Endothelial cell of umbilical vein (primary cell): ENCODE results near the gene VWA5A. TPM values are rescaled to one million over a fixed set of nuclear protein-coding genes. Genes with fewer than 3 reads are reported as not detected.

ENCODE experiments used
- BruUV-seq: library from RNA; stranded (reverse); fragments of 400-500 nt; replicated peaks from 2 replicates; lab custom pipeline; 2021; lab: Mats Ljungman, UMichigan
- CTCF ChIA-PET: fragments of 300-600, 350-600 bp; sonication (Branson Sonifier 250); formaldehyde crosslinking; loops from one replicate; lab custom pipeline; 2021; ENCODE audit warnings: antibody characterized with exemption, inconsistent platforms; lab: Charles Lee
- POLR2A ChIA-PET: fragments of 300-600, 350-600 bp; sonication (Branson Sonifier 250); formaldehyde crosslinking; loops from one replicate; lab custom pipeline; 2021; ENCODE audit warnings: antibody characterized with exemption, inconsistent platforms; lab: Charles Lee
- DNase-seq: peaks from one replicate; pipeline ENCODE4 v3.0.0-alpha.2; 2011; ENCODE audit warnings: low read depth, low spot score
- FAIRE-seq: peaks from 2 replicates; lab custom pipeline; 2011; peaks lifted over from hg19 to GRCh38; lab: Jason Lieb, UNC
- H2AFZ ChIP-seq: 2 replicates; pipeline ENCODE4 v1.6.0; 2012; ENCODE audit warnings: low read depth, low read length, control low read depth, inconsistent platforms
- H3K27ac ChIP-seq: 2 replicates; pipeline ENCODE4 v1.5.1; 2011; ENCODE audit warnings: low read depth, mild to moderate bottlenecking, control low read depth, low read length, moderate library complexity; ENCODE audit not compliant: insufficient read depth
- H3K27me3 ChIP-seq, 2 experiments: 2 replicates each; pipeline versions ENCODE4 v1.6.0 to v1.6.1; 2011; ENCODE audit warnings: low read length in 2 of 2, mixed read lengths in 1 of 2; ENCODE audit not compliant: control insufficient read depth in 2 of 2, insufficient read depth in 2 of 2
- H3K36me3 ChIP-seq, 2 experiments: 2 replicates in 1 of 2; 3 replicates in 1 of 2; pipeline ENCODE4 v1.5.1; 2011; ENCODE audit warnings: low read length in 2 of 2, mild to moderate bottlenecking in 1 of 2, moderate library complexity in 1 of 2; ENCODE audit not compliant: control insufficient read depth in 2 of 2, insufficient read depth in 2 of 2; ENCODE audit errors: extremely low read depth in 1 of 2
- H3K4me1 ChIP-seq: 3 replicates; pipeline ENCODE4 v1.5.1; 2011; ENCODE audit warnings: mild to moderate bottlenecking, low read length; ENCODE audit not compliant: control insufficient read depth, insufficient read depth; ENCODE audit errors: extremely low read depth
- H3K4me2 ChIP-seq: 2 replicates; pipeline ENCODE4 v1.6.1; 2011; ENCODE audit warnings: low read length, control low read depth, mixed read lengths; ENCODE audit not compliant: insufficient read depth
- H3K4me3 ChIP-seq, 3 experiments: fragments of 200-600 bp in 1 of 3; sonication (generic), shearing (Covaris generic) in 1 of 3; replicated peaks in 1 of 3; 2 replicates each; pipeline ENCODE4 v1.5.1; 2011 to 2016; ENCODE audit warnings: control low read depth in 3 of 3, low read length in 3 of 3, mild to moderate bottlenecking in 2 of 3, inconsistent platforms in 1 of 3, low read depth in 1 of 3, moderate library complexity in 1 of 3; ENCODE audit not compliant: insufficient read depth in 1 of 3
- H3K79me2 ChIP-seq: 2 replicates; pipeline ENCODE4 v1.6.0; 2012; ENCODE audit warnings: low read length, inconsistent platforms; ENCODE audit not compliant: control insufficient read depth, insufficient read depth
- H3K9ac ChIP-seq: replicated peaks from 2 replicates; pipeline ENCODE3; 2011; ENCODE audit warnings: low read length, control low read depth; ENCODE audit not compliant: insufficient read depth; ENCODE audit errors: extremely low read depth
- H3K9me1 ChIP-seq: replicated peaks from 3 replicates; pipeline ENCODE4 v1.6.0; 2011; ENCODE audit warnings: mild to moderate bottlenecking, low read length; ENCODE audit not compliant: control insufficient read depth, insufficient read depth; ENCODE audit errors: extremely low read depth
- H3K9me3 ChIP-seq: replicated peaks from 2 replicates; pipeline ENCODE4 v1.5.1; 2012; ENCODE audit warnings: low read length, inconsistent platforms; ENCODE audit not compliant: control insufficient read depth, insufficient read depth
- H4K20me1 ChIP-seq: replicated peaks from 2 replicates; pipeline ENCODE3; 2011; ENCODE audit warnings: mild to moderate bottlenecking, low read length; ENCODE audit not compliant: control insufficient read depth, insufficient read depth; ENCODE audit errors: extremely low read depth
- EZH2 ChIP-seq: IDR thresholded peaks from 2 replicates; pipeline ENCODE4 v1.6.1; 2012; ENCODE audit warnings: borderline replicate concordance, low read depth, mild to moderate bottlenecking, moderate library complexity, low read length, inconsistent platforms; ENCODE audit not compliant: severe bottlenecking
- FOS ChIP-seq: IDR thresholded peaks from 2 replicates; pipeline ENCODE4 v1.6.1; 2011; ENCODE audit warnings: mild to moderate bottlenecking, low read length, moderate library complexity, borderline replicate concordance; ENCODE audit not compliant: insufficient read depth
- GATA2 ChIP-seq: IDR thresholded peaks from 2 replicates; pipeline ENCODE4 v1.7.0; 2011; ENCODE audit warnings: low read depth, mild to moderate bottlenecking, moderate library complexity, mixed read lengths, low read length; ENCODE audit not compliant: insufficient read length, insufficient read depth
- JUN ChIP-seq: IDR thresholded peaks from 2 replicates; pipeline ENCODE4 v1.6.1; 2011; ENCODE audit warnings: borderline replicate concordance, low read depth; ENCODE audit not compliant: insufficient read length, insufficient read depth
- MYC ChIP-seq: IDR thresholded peaks from one replicate; pipeline ENCODE4 v1.6.1; 2011; ENCODE audit warnings: mild to moderate bottlenecking, low read depth, low read length
- POLR2A ChIP-seq: IDR thresholded peaks from 2 replicates; pipeline ENCODE4 v1.6.1; 2012; ENCODE audit warnings: low read depth, mild to moderate bottlenecking, control low read depth, low read length
- POLR2AphosphoS5 ChIP-seq: IDR thresholded peaks from 2 replicates; pipeline ENCODE4 v1.6.1; 2012; ENCODE audit warnings: low read depth, mild to moderate bottlenecking, control low read depth, low read length, moderate library complexity; ENCODE audit not compliant: insufficient read depth
- dilution Hi-C: fragments of 300-500 bp; cut with MboI; formaldehyde crosslinking; loops from one replicate; pipeline ENCODE4 v1.15.0; 2019; ENCODE audit warnings: low sequenced_read_pairs; ENCODE audit not compliant: extremely low pct_ligation_motif_present
- intact Hi-C: fragments of 100-400 bp; cut with micrococcal nuclease; formaldehyde crosslinking; loops from one replicate; pipeline ENCODE4 v1.10.0; 2022
- polyA plus RNA-seq, 4 experiments: library from polyadenylated mRNA; depleted of rRNA in 3 of 4; stranded (reverse) in 3 of 4; unstranded in 1 of 4; fragments of >200 nt; gene quantifications; 2 replicates each; pipeline versions ENCODE4 v1.2.1 to v1.2.3, GENCODE V29; 2011 to 2012; ENCODE audit warnings: missing spikeins in 1 of 4
- total RNA-seq: library from RNA; stranded (reverse); gene quantifications from 2 replicates; pipeline ENCODE4 v1.2.3, GENCODE V29; 2021
- TF ChIP-seq, protein P1 (sequence below): IDR thresholded peaks from 2 replicates; pipeline ENCODE4 v1.6.1; 2011; ENCODE audit not compliant: insufficient read depth, insufficient read length
- TF ChIP-seq, protein P2 (sequence below), 2 donors: IDR thresholded peaks; 1 replicate in 1 of 2; 2 replicates in 1 of 2; pipeline ENCODE4 v1.5.1; 2011; ENCODE audit warnings: low read length in 2 of 2, mild to moderate bottlenecking in 2 of 2, moderate library complexity in 2 of 2, control low read depth in 1 of 2, inconsistent platforms in 1 of 2, low read depth in 1 of 2; ENCODE audit not compliant: insufficient read depth in 1 of 2; ENCODE audit errors: extremely low read depth in 1 of 2

Gene VWA5A
- total and polyA plus RNA-seq, 2 donors (not counting 3 experiments of a cell fraction or from before 2014, with no cell fraction given), result 9.1 to 14.3 TPM

DNA sequence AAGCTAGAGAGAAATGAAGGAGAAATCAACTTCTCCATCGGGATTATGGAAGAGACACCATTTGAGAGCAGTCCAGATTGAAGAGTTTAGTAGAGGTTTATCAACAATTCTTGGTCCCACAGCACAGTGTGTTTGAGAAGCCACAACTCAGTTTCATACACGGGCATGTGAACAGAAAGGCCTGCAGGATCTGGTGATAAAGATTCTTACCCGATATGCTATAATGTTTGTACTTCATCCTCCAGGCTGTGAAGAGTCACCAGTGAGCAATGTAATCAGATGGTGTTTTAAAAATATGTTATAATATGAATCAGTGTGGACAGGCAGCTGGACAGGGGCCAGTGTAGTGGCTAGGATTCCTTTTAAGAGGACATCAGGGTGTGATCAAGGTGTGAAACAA is 29.7 kb upstream of the VWA5A start:
- FAIRE-seq (no peak), DNase-seq (no peak)
- no peak overlapping the region for H3K27ac ChIP-seq
- no peaks in the 10 kb centered on the region for H3K9me1 ChIP-seq
- no peak overlapping the region for H3K9ac ChIP-seq
- no peaks in the 10 kb centered on the region for H4K20me1 ChIP-seq
- BruUV-seq, result no TSS peak
- no peak for TF ChIP-seq JUN
- TF ChIP-seq, protein P1, sequence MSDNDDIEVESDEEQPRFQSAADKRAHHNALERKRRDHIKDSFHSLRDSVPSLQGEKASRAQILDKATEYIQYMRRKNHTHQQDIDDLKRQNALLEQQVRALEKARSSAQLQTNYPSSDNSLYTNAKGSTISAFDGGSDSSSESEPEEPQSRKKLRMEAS, result no peak
- no peak for TF ChIP-seq GATA2
- no peak for TF ChIP-seq POLR2A
- no peak overlapping the region for H3K4me3 ChIP-seq
- dilution Hi-C loops, result no loop called here
- H3K4me2 ChIP-seq, result no peak overlapping the region
- H3K4me1 ChIP-seq, result no peaks in the 10 kb centered on the region
- H3K9me3 ChIP-seq, result no peaks in the 10 kb centered on the region
- no peak overlapping the region for H2AFZ ChIP-seq
- CTCF ChIA-PET, result interaction anchor here (1.0 to 1.1 kb wide), 2 partner anchors 11 to 14 kb away, joined by 3 read pairs; no protein-coding TSS in a partner anchor
- POLR2A ChIA-PET, result no interaction called here
- H3K27me3 ChIP-seq, result peaks cover 4 to 14% of the 10 kb centered on the region in 2 experiments
- H3K36me3 ChIP-seq, result no peaks in the 10 kb centered on the region
- intact Hi-C loops, result no loop called here
- H3K79me2 ChIP-seq, result no peaks in the 10 kb centered on the region

DNA sequence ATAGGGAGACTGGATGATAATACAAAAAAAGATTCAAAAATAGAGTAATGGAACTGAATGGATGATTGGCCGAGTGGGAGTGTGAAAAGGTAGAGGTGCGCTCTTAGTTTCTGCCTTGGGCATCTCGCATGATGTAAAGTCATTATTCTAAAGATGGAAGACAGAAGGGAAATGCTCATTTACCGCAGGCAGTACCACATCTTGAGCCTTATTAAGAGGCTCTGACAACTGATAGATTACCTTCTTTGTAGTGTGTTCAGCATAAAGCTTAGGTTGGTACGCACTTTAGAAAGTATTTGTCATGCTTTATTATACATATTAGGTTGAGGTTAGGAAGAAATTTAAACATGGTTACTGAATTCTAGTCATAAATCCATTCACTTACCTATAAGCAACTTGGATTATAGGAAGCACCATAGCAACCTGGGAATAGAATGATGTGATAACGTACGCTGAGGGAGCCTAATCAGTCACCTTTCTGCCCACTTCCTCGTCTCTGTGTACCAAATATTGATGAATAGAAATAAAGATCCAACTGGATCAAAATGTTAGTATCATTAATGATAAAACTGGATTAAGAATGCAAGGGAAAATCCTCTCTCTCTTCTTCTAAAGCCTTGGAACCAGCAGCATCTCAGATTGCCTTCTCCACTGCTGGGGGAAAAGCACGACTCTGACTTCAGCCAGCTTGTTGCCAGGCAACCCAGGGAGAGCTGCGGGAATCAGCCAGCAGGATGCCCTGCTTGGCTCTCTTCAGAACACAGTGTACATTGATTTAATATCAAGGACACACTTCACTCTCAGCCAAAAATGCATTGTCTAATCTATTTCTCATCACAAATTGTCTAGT is 29.0 kb upstream of the VWA5A start:
- no peak for FAIRE-seq
- H3K4me3 ChIP-seq, result no peak overlapping the region

More for the DNA sequence above, 29.0 kb upstream of the VWA5A start:
- dilution Hi-C loops, result no loop called here
- TF ChIP-seq FOS, result no peak
- TF ChIP-seq JUN, result no peak
- TF ChIP-seq, protein P2, sequence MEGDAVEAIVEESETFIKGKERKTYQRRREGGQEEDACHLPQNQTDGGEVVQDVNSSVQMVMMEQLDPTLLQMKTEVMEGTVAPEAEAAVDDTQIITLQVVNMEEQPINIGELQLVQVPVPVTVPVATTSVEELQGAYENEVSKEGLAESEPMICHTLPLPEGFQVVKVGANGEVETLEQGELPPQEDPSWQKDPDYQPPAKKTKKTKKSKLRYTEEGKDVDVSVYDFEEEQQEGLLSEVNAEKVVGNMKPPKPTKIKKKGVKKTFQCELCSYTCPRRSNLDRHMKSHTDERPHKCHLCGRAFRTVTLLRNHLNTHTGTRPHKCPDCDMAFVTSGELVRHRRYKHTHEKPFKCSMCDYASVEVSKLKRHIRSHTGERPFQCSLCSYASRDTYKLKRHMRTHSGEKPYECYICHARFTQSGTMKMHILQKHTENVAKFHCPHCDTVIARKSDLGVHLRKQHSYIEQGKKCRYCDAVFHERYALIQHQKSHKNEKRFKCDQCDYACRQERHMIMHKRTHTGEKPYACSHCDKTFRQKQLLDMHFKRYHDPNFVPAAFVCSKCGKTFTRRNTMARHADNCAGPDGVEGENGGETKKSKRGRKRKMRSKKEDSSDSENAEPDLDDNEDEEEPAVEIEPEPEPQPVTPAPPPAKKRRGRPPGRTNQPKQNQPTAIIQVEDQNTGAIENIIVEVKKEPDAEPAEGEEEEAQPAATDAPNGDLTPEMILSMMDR (IDR thresholded peaks at IDR 0.05; ENCODE audit: extremely low read depth in 1 of 2, insufficient read depth in 1 of 2, low read depth in 1 of 2, low read length in 2 of 2), result no peak
- TF ChIP-seq, protein P1, result no peak
- no peak for TF ChIP-seq GATA2
- TF ChIP-seq POLR2AphosphoS5, result no peak
- no peak for TF ChIP-seq EZH2
- no peak for TF ChIP-seq MYC
- no peak for TF ChIP-seq POLR2A
- ChIA-PET CTCF (interaction anchor here (1.0 kb wide), 1 partner anchor 15 kb away, joined by 3 read pairs; no protein-coding TSS in a partner anchor), POLR2A (no interaction called here)
- Histone ChIP-seq H3K27me3 (peaks cover 6 to 12% of the 10 kb centered on the region in 2 experiments), H4K20me1 (no peaks in the 10 kb centered on the region), H3K9ac (no peak overlapping the region), H3K79me2 (no peaks in the 10 kb centered on the region), H3K9me3 (no peaks in the 10 kb centered on the region), H2AFZ (no peak overlapping the region), H3K4me1 (no peaks in the 10 kb centered on the region), H3K36me3 (no peaks in the 10 kb centered on the region), H3K27ac (no peak overlapping the region), H3K4me2 (no peak overlapping the region), H3K9me1 (no peaks in the 10 kb centered on the region)
- no peak for DNase-seq
- no TSS peak for BruUV-seq
- intact Hi-C loops, result no loop called here
